SU-DHL-6 (cell line): ENCODE results near the gene STRN3.

Source experiments
- EZH2phosphoT487 ChIP-seq: fragments of 200-600 bp; sonication (generic), shearing (Covaris generic); conservative IDR thresholded peaks from 2 replicates; pipeline ENCODE4 v1.6.1; 2018; ENCODE audit warnings: mild to moderate bottlenecking, antibody characterized with exemption, low read length, moderate library complexity, mixed read lengths
- TF ChIP-seq, protein P1 (sequence below): fragments of 200-600 bp; sonication (generic); IDR thresholded peaks from one replicate; pipeline ENCODE4 v1.5.1; 2017; ENCODE audit warnings: antibody characterized with exemption, mild to moderate bottlenecking, low read length, moderate library complexity; ENCODE audit not compliant: insufficient read depth, poor library complexity, severe bottlenecking

DNA sequence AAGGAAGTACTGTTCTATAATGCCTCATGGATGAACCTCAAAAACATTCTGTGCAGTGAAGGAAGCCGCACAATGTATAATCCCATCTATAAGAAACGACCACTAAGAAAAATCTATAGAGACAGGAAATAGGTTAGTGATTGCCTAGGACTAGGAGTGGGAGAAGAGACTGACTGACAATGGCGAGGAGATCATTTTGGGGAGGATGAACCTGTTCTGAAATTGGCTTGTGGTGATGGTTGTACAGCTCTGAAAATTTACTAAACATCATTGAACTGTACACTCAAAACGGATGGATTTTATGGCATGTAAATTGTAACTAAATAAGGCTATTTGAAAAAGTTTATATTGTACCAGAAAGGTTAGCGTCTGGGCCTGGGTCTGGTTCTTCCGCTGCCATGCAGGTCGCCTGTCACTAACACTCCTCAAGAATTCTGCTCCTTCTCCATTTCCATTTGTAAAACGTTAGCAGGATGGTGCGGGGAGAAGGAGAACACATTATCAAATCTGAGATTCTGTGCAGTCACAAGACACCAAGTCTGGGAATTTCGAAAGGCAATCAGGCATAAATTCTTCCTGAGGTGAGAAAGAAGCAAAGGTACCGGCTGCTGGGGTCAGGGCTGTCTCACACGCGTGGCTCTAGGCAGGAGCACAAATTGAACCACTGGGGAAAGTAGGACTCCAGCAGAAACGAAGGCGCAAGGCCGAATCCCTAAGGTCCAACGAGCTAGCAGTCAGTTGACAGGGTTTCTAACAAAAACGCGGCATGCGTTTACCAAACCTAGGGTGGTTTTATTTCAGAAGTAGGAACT, 152.7 kb downstream of the STRN3 start:
- TF ChIP-seq, protein P1, sequence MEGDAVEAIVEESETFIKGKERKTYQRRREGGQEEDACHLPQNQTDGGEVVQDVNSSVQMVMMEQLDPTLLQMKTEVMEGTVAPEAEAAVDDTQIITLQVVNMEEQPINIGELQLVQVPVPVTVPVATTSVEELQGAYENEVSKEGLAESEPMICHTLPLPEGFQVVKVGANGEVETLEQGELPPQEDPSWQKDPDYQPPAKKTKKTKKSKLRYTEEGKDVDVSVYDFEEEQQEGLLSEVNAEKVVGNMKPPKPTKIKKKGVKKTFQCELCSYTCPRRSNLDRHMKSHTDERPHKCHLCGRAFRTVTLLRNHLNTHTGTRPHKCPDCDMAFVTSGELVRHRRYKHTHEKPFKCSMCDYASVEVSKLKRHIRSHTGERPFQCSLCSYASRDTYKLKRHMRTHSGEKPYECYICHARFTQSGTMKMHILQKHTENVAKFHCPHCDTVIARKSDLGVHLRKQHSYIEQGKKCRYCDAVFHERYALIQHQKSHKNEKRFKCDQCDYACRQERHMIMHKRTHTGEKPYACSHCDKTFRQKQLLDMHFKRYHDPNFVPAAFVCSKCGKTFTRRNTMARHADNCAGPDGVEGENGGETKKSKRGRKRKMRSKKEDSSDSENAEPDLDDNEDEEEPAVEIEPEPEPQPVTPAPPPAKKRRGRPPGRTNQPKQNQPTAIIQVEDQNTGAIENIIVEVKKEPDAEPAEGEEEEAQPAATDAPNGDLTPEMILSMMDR = no peak
- TF ChIP-seq EZH2phosphoT487 = no peak
